Liver (tissue), 9 donors: ENCODE data around the gene EFR3B. TPM values are rescaled to one million over a fixed set of nuclear protein-coding genes. Genes with fewer than 3 reads are reported as not detected.

Experiments
- DNase-seq: peaks from one replicate; pipeline ENCODE4 v3.0.0-alpha.2; 2017; ENCODE audit warnings: low spot score
- H3K27ac ChIP-seq, 2 donors: one replicate each; pipeline ENCODE4 v1.7.0; 2013; ENCODE audit warnings: inconsistent platforms in 2 of 2, low read length in 2 of 2, control low read depth in 1 of 2, low read depth in 1 of 2, mild to moderate bottlenecking in 1 of 2
- H3K27me3 ChIP-seq, 4 donors: one replicate each; pipeline versions ENCODE4 v1.6.1 to v1.7.0; 2013; ENCODE audit warnings: low read length in 3 of 4, inconsistent platforms in 1 of 4, mild to moderate bottlenecking in 1 of 4, moderate library complexity in 1 of 4; ENCODE audit not compliant: control insufficient read depth in 4 of 4, insufficient read depth in 4 of 4
- H3K36me3 ChIP-seq, 4 donors: one replicate each; pipeline versions ENCODE4 v1.6.1 to v1.7.0; 2013; ENCODE audit warnings: low read length in 3 of 4, mild to moderate bottlenecking in 3 of 4, low read depth in 1 of 4, moderate library complexity in 1 of 4; ENCODE audit not compliant: control insufficient read depth in 4 of 4, insufficient read depth in 3 of 4
- H3K4me1 ChIP-seq, 4 donors: one replicate each; pipeline versions ENCODE4 v1.6.1 to v1.7.0; 2013; ENCODE audit warnings: low read length in 3 of 4, mild to moderate bottlenecking in 3 of 4, moderate library complexity in 1 of 4; ENCODE audit not compliant: control insufficient read depth in 4 of 4, insufficient read depth in 4 of 4
- H3K4me3 ChIP-seq, 3 donors: one replicate each; pipeline versions ENCODE4 v1.6.1 to v1.7.0; 2013; ENCODE audit warnings: low read length in 3 of 3, control low read depth in 1 of 3, low read depth in 1 of 3, mild to moderate bottlenecking in 1 of 3
- H3K9ac ChIP-seq, 2 donors: one replicate each; pipeline ENCODE4 v1.7.0; 2013; ENCODE audit warnings: low read length in 2 of 2, mild to moderate bottlenecking in 2 of 2, moderate library complexity in 2 of 2, control low read depth in 1 of 2, low read depth in 1 of 2
- H3K9me3 ChIP-seq, 4 donors: one replicate each; pipeline versions ENCODE4 v1.6.1 to v1.7.0; 2013; ENCODE audit warnings: low read length in 3 of 4; ENCODE audit not compliant: control insufficient read depth in 4 of 4
- CTCF ChIP-seq: fragments of 150-350 bp; IDR thresholded peaks from 2 replicates; pipeline ENCODE4 v1.5.1; 2017; ENCODE audit warnings: improper control_type of control experiment, low read depth, low read length; ENCODE audit not compliant: missing input control
- EGR1 ChIP-seq, 2 donors: IDR thresholded peaks; 2 replicates each; pipeline ENCODE4 v1.6.1; 2016 to 2018; ENCODE audit warnings: antibody characterized with exemption in 2 of 2, low read depth in 2 of 2
- FOXA1 ChIP-seq: IDR thresholded peaks from 2 replicates; pipeline ENCODE4 v1.6.1; 2016; ENCODE audit warnings: antibody characterized with exemption
- GABPA ChIP-seq, 2 donors: IDR thresholded peaks in 1 of 2; conservative IDR thresholded peaks in 1 of 2; 2 replicates each; pipeline ENCODE4 v1.6.1; 2016; ENCODE audit warnings: antibody characterized with exemption in 2 of 2, mild to moderate bottlenecking in 1 of 2, moderate library complexity in 1 of 2
- HNF4A ChIP-seq, 2 donors: conservative IDR thresholded peaks; 2 replicates each; pipeline ENCODE4 v1.6.1; 2016; ENCODE audit warnings: antibody characterized with exemption in 2 of 2, mild to moderate bottlenecking in 2 of 2
- JUND ChIP-seq, 2 donors: IDR thresholded peaks; 2 replicates each; pipeline ENCODE4 v1.6.1; 2016; ENCODE audit warnings: antibody characterized with exemption in 2 of 2
- MAX ChIP-seq: IDR thresholded peaks from 2 replicates; pipeline ENCODE4 v1.6.1; 2016; ENCODE audit warnings: antibody characterized with exemption
- REST ChIP-seq: IDR thresholded peaks from 2 replicates; pipeline ENCODE4 v1.6.1; 2016; ENCODE audit warnings: antibody characterized with exemption, mild to moderate bottlenecking
- RXRA ChIP-seq, 2 donors: IDR thresholded peaks; 2 replicates each; pipeline ENCODE4 v1.6.1; 2017 to 2018; ENCODE audit warnings: antibody characterized with exemption in 2 of 2, mild to moderate bottlenecking in 1 of 2
- SP1 ChIP-seq: IDR thresholded peaks from 2 replicates; pipeline ENCODE4 v1.6.1; 2018; ENCODE audit warnings: antibody characterized with exemption, mild to moderate bottlenecking
- WGBS: extraction: QIAGEN DNeasy Blood & Tissue Kit; methylation state at CpG from one replicate; pipeline ENCODE4 v1.1.7; 2013; 5-methylcytosine and 5-hydroxymethylcytosine counted together
- polyA plus RNA-seq, 2 donors: library from polyadenylated mRNA; stranded (reverse) in 1 of 2; unstranded in 1 of 2; fragments of 200-250 nt in 1 of 2; fragments of >200 nt in 1 of 2; fragmentation: Nextera tagmentation in 1 of 2; extraction: Ambion mirVana in 1 of 2; gene quantifications; one replicate each; pipeline versions ENCODE4 v1.2.1 to v1.2.3, GENCODE V29; 2013 to 2015
- total RNA-seq, 2 donors: library from RNA; depleted of rRNA; stranded (reverse); fragments of >200 nt; gene quantifications; one replicate each; pipeline ENCODE4 v1.2.3, GENCODE V29; 2014
- TF ChIP-seq, protein P1 (sequence below): IDR thresholded peaks from 2 replicates; pipeline ENCODE4 v1.6.1; 2016; ENCODE audit warnings: antibody characterized with exemption
- TF ChIP-seq, protein P2 (sequence below): IDR thresholded peaks from 2 replicates; pipeline ENCODE4 v1.6.1; 2016; ENCODE audit warnings: antibody characterized with exemption
- donor health status: healthy.
- donor health status: healthy.
- donor health status: healthy.
- donor health status: healthy.
- donor health status: healthy.

Gene EFR3B
- total and polyA plus RNA-seq, 4 donors, result 0.05 to 0.33 (median 0.23) TPM

DNA sequence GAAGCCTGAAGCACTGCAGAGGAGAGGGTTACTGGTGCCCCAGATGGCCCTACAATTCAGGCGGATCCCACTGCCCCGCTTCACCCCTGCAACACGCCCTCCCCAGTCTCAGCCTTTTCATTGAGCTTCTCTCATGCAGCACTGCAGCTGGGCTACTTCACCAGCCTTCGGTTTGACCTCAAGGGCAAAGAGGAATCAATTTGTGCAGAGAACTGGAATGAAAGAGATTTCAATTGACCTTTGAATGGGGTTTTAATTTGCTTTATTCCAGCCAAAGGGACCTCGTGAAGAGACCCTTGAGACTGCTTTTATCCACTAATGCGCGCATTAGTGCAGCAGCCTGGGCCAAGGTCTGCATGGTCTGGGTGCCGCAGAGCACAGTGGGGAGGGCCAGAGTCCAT, 135.3 kb downstream of the EFR3B start (continued):
- TF ChIP-seq REST, result no peak
- TF ChIP-seq, protein P1, sequence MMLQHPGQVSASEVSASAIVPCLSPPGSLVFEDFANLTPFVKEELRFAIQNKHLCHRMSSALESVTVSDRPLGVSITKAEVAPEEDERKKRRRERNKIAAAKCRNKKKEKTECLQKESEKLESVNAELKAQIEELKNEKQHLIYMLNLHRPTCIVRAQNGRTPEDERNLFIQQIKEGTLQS, result no peak

DNA sequence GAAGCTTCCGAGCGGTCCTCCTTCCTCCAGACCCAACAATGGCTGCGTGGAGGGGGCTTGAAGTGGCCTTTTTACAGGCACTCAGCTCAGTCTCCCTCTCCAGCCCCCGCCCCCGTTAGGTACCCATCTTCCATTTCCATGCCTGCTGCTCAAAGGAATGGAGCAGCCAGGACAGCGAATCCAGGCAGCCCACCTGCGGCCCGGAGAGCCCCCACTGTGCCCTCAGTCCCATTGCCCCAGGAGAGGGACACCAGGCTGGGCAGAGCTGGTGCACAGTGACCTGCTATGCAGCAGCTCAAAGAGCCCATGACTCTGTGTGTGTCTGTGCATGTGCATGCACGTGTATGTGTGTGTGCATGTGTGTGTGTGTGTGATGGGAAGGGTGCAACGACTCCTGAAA, 137.1 kb downstream of the EFR3B start:
- no peak overlapping the region for H3K9ac ChIP-seq
- H3K4me1 ChIP-seq, result no peaks in the 10 kb centered on the region
- peaks cover 0 to 7% (median 3%) of the 10 kb centered on the region in 4 donors for H3K9me3 ChIP-seq
- H3K36me3 ChIP-seq, result no peaks in the 10 kb centered on the region
- peaks cover 0 to 9% (median 3%) of the 10 kb centered on the region in 4 donors for H3K27me3 ChIP-seq
- no peak for TF ChIP-seq FOXA1
- no peak for TF ChIP-seq CTCF
- TF ChIP-seq SP1, result no peak
- no peak for TF ChIP-seq JUND (IDR thresholded peaks at IDR 0.05)
- TF ChIP-seq EGR1 (IDR thresholded peaks at IDR 0.05; ENCODE audit: low read depth in 2 of 2), result no peak
- TF ChIP-seq HNF4A (conservative IDR thresholded peaks at IDR 0.05), result no peak
- TF ChIP-seq MAX, result no peak
- TF ChIP-seq, protein P1, result no peak
- TF ChIP-seq GABPA (IDR thresholded peaks at IDR 0.05 in 1 of 2, conservative IDR thresholded peaks at IDR 0.05 in 1 of 2), result no peak
- TF ChIP-seq, protein P2, sequence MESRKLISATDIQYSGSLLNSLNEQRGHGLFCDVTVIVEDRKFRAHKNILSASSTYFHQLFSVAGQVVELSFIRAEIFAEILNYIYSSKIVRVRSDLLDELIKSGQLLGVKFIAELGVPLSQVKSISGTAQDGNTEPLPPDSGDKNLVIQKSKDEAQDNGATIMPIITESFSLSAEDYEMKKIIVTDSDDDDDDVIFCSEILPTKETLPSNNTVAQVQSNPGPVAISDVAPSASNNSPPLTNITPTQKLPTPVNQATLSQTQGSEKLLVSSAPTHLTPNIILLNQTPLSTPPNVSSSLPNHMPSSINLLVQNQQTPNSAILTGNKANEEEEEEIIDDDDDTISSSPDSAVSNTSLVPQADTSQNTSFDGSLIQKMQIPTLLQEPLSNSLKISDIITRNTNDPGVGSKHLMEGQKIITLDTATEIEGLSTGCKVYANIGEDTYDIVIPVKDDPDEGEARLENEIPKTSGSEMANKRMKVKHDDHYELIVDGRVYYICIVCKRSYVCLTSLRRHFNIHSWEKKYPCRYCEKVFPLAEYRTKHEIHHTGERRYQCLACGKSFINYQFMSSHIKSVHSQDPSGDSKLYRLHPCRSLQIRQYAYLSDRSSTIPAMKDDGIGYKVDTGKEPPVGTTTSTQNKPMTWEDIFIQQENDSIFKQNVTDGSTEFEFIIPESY, result no peak
- TF ChIP-seq REST, result no peak
- TF ChIP-seq RXRA (IDR thresholded peaks at IDR 0.05), result no peak
- no peak overlapping the region for H3K27ac ChIP-seq
- H3K4me3 ChIP-seq, result no peak overlapping the region
- DNase-seq, result no peak
- 85% methylated on average over 10 of the region's 10 CpGs for WGBS
